ENCODE results near the gene EVI5L.

DNA sequence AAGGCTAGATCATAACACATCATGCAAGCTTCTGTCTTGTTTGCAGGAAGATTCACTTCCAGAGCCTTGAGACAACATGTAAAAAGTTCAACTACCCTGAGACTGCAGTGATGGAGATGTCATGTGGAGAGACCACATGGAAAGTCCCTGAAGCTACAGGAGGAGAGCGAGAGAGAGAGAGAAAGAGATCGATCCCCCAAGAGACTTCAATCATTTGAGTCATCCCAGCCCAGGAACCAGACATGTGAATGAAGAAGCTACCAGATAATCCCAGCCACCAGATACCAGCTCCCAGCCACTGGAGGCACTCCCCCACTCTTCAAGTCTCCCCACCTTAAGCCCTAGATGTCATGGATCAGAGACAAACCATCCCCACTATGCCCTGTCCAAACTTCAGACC, 10.7 kb upstream of the EVI5L start:
- TF ChIP-seq, protein P1, sequence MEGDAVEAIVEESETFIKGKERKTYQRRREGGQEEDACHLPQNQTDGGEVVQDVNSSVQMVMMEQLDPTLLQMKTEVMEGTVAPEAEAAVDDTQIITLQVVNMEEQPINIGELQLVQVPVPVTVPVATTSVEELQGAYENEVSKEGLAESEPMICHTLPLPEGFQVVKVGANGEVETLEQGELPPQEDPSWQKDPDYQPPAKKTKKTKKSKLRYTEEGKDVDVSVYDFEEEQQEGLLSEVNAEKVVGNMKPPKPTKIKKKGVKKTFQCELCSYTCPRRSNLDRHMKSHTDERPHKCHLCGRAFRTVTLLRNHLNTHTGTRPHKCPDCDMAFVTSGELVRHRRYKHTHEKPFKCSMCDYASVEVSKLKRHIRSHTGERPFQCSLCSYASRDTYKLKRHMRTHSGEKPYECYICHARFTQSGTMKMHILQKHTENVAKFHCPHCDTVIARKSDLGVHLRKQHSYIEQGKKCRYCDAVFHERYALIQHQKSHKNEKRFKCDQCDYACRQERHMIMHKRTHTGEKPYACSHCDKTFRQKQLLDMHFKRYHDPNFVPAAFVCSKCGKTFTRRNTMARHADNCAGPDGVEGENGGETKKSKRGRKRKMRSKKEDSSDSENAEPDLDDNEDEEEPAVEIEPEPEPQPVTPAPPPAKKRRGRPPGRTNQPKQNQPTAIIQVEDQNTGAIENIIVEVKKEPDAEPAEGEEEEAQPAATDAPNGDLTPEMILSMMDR (IDR thresholded peaks at IDR 0.05; ENCODE audit: extremely low read depth in 1 of 2, insufficient read depth in 1 of 2, low read depth in 1 of 2, low read length in 2 of 2): no peak
- TF ChIP-seq EZH2 (IDR thresholded peaks at IDR 0.05; ENCODE audit: borderline replicate concordance, low read depth, low read length, severe bottlenecking) (no peak), POLR2A (IDR thresholded peaks at IDR 0.05; ENCODE audit: low read depth, low read length) (no peak), POLR2AphosphoS5 (IDR thresholded peaks at IDR 0.05; ENCODE audit: insufficient read depth, low read depth, low read length) (no peak), FOS (IDR thresholded peaks at IDR 0.05; ENCODE audit: borderline replicate concordance, insufficient read depth, low read length) (no peak), MYC (IDR thresholded peaks at IDR 0.05; ENCODE audit: low read depth, low read length) (no peak), JUN (IDR thresholded peaks at IDR 0.05; ENCODE audit: borderline replicate concordance, insufficient read depth, insufficient read length, low read depth) (no peak), GATA2 (IDR thresholded peaks at IDR 0.05; ENCODE audit: insufficient read depth, insufficient read length, low read depth, low read length) (no peak)
- TF ChIP-seq, protein P2, sequence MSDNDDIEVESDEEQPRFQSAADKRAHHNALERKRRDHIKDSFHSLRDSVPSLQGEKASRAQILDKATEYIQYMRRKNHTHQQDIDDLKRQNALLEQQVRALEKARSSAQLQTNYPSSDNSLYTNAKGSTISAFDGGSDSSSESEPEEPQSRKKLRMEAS (IDR thresholded peaks at IDR 0.05; ENCODE audit: insufficient read depth, insufficient read length): no peak

All from endothelial cell of umbilical vein (primary cell).